ENCODE results near the gene ELL2. TPM values are rescaled to one million over a fixed set of nuclear protein-coding genes. Genes with fewer than 3 reads are reported as not detected.

The ELL2 gene
- polyA plus RNA-seq, 1 experiment: 131 TPM

- no peaks in the 10 kb centered on the region for H3K27me3 ChIP-seq (ENCODE audit: control insufficient read depth, insufficient read depth, low read length)
- DNase-seq (ENCODE audit: low read depth, low spot score): no peak
- no peaks in the 10 kb centered on the region for H3K9me3 ChIP-seq (ENCODE audit: control insufficient read depth, insufficient read depth, low read length)
- POLR2A ChIA-PET: no interaction called here
- H3K4me3 ChIP-seq (ENCODE audit: low read depth, low read length): no peak overlapping the region
- CTCF ChIA-PET: interaction anchor here (0.5 to 0.8 kb wide), 3 partner anchors 155 to 514 kb away, joined by 3 read pairs; no protein-coding TSS in a partner anchor
- no peak for TF ChIP-seq CTCF (IDR thresholded peaks at IDR 0.05; ENCODE audit: low read depth, low read length)
- H3K27ac ChIP-seq (ENCODE audit: low read depth, low read length): no peak overlapping the region
Measured at GRCh38 chr5:95925378-95925744, 36.3 kb downstream of the ELL2 start.

GRCh38 chr5:95924720-95925377 is 36.8 kb downstream of the ELL2 start:
- no peak for TF ChIP-seq CTCF (IDR thresholded peaks at IDR 0.05; ENCODE audit: low read depth, low read length)
- DNase-seq (ENCODE audit: low read depth, low spot score): no peak
- Histone ChIP-seq H3K9me3 (ENCODE audit: control insufficient read depth, insufficient read depth, low read length) (no peaks in the 10 kb centered on the region), H3K27me3 (ENCODE audit: control insufficient read depth, insufficient read depth, low read length) (no peaks in the 10 kb centered on the region), H3K4me3 (ENCODE audit: low read depth, low read length) (no peak overlapping the region), H3K27ac (ENCODE audit: low read depth, low read length) (no peak overlapping the region)
- CTCF ChIA-PET: interaction anchor here (0.6 to 1.2 kb wide), 3 partner anchors 155 to 412 kb away, joined by 3 read pairs; no protein-coding TSS in a partner anchor
- POLR2A ChIA-PET: interaction anchor here (0.5 kb wide), 1 partner anchor 72 kb away, joined by 3 read pairs; no protein-coding TSS in a partner anchor

GRCh38 chr5:95923918-95924544 is 37.6 kb downstream of the ELL2 start:
- Histone ChIP-seq H3K4me3 (ENCODE audit: low read depth, low read length) (no peak overlapping the region), H3K27ac (ENCODE audit: low read depth, low read length) (no peak overlapping the region), H3K9me3 (ENCODE audit: control insufficient read depth, insufficient read depth, low read length) (no peaks in the 10 kb centered on the region), H3K27me3 (ENCODE audit: control insufficient read depth, insufficient read depth, low read length) (no peaks in the 10 kb centered on the region)
- DNase-seq (ENCODE audit: low read depth, low spot score): no peak
- ChIA-PET POLR2A (interaction anchor here (0.5 kb wide), 1 partner anchor 71 kb away, joined by 3 read pairs; no protein-coding TSS in a partner anchor), CTCF (interaction anchor here (1.2 kb wide), 1 partner anchor 413 kb away, joined by 3 read pairs; no protein-coding TSS in a partner anchor)
- TF ChIP-seq CTCF (IDR thresholded peaks at IDR 0.05; ENCODE audit: low read depth, low read length): no peak

- CTCF ChIA-PET: no interaction called here
- no peak overlapping the region for H3K27ac ChIP-seq (ENCODE audit: low read depth, low read length)
- no peaks in the 10 kb centered on the region for H3K27me3 ChIP-seq (ENCODE audit: control insufficient read depth, insufficient read depth, low read length)
- H3K9me3 ChIP-seq (ENCODE audit: control insufficient read depth, insufficient read depth, low read length): no peaks in the 10 kb centered on the region
- H3K4me3 ChIP-seq (ENCODE audit: low read depth, low read length): no peak overlapping the region
- TF ChIP-seq CTCF (IDR thresholded peaks at IDR 0.05; ENCODE audit: low read depth, low read length): no peak
- POLR2A ChIA-PET: no interaction called here
- no peak for DNase-seq (ENCODE audit: low read depth, low spot score)
Measured at GRCh38 chr5:95922798-95923197, 38.9 kb downstream of the ELL2 start.

- POLR2A ChIA-PET: no interaction called here
- H3K4me3 ChIP-seq (ENCODE audit: low read depth, low read length): no peak overlapping the region
Measured at GRCh38 chr5:95921501-95921900, 40.1 kb downstream of the ELL2 start.

More at GRCh38 chr5:95921501-95921900, 40.1 kb downstream of the ELL2 start:
- no peaks in the 10 kb centered on the region for H3K9me3 ChIP-seq (ENCODE audit: control insufficient read depth, insufficient read depth, low read length)
- TF ChIP-seq CTCF (IDR thresholded peaks at IDR 0.05; ENCODE audit: low read depth, low read length): no peak
- H3K27me3 ChIP-seq (ENCODE audit: control insufficient read depth, insufficient read depth, low read length): no peaks in the 10 kb centered on the region
- DNase-seq (ENCODE audit: low read depth, low spot score): no peak
- CTCF ChIA-PET: interaction anchor here (1.2 kb wide), 1 partner anchor 10 kb away, joined by 4 read pairs; no protein-coding TSS in a partner anchor
- H3K27ac ChIP-seq (ENCODE audit: low read depth, low read length): no peak overlapping the region
